ENCODE results near the gene PCDH1. TPM values are rescaled to one million over a fixed set of nuclear protein-coding genes. Genes with fewer than 3 reads are reported as not detected.
"Not testable (repeated sequence)": the region's sequence is repeated elsewhere in the genome, so short reads cannot be mapped to it uniquely, and the experiment has no call there.

Gene PCDH1
- total RNA-seq, 2 donors from 2014 or later: 24.9 to 31.3 TPM

DNA sequence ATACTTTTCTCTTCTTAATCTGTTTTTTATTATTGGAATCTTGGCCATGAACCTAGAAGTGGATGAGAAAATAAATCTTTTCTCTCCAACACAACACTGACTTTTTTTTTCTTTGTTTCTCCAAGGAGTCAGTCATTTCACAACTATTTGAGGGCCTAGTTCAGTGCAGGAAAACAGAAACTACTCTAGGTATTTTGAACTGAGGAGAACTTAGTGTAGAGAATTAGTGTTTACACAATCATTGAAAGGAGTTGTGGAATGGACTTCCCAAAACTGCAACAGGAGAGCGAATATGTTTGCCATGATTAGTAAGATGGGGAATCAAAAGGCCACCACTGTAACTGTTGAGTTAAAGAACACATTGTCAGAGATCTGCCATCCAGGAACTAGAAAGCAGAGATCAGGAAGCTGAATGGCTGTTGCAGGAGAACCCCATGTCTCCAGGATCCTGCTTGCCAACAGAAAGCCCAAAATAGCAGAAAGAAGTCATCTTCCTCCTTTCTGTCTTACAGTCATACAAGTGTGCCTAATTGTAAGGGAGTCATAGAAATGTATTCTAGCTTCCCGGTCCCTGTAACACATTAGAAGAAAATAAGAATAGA, 20.3 kb upstream of the PCDH1 start:
- ATAC-seq (no peak), DNase-seq (no peak)
- Histone ChIP-seq H3K27me3 (no peaks in the 10 kb centered on the region), H3K4me1 (no peaks in the 10 kb centered on the region), H3K9me3 (no peaks in the 10 kb centered on the region), H3K36me3 (replicated peaks in 1 of 2; ENCODE audit: insufficient read depth in 1 of 2, low read depth in 2 of 2) (no peaks in the 10 kb centered on the region), H3K4me3 (no peak overlapping the region), H3K27ac (no peak overlapping the region)
- WGBS, 2 donors: 73 to 74% methylated on average over 2 of the region's 2 CpGs
- intact Hi-C loops (cut with DNase I): no loop called here
- TF ChIP-seq, protein P1, sequence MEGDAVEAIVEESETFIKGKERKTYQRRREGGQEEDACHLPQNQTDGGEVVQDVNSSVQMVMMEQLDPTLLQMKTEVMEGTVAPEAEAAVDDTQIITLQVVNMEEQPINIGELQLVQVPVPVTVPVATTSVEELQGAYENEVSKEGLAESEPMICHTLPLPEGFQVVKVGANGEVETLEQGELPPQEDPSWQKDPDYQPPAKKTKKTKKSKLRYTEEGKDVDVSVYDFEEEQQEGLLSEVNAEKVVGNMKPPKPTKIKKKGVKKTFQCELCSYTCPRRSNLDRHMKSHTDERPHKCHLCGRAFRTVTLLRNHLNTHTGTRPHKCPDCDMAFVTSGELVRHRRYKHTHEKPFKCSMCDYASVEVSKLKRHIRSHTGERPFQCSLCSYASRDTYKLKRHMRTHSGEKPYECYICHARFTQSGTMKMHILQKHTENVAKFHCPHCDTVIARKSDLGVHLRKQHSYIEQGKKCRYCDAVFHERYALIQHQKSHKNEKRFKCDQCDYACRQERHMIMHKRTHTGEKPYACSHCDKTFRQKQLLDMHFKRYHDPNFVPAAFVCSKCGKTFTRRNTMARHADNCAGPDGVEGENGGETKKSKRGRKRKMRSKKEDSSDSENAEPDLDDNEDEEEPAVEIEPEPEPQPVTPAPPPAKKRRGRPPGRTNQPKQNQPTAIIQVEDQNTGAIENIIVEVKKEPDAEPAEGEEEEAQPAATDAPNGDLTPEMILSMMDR (IDR thresholded peaks at IDR 0.05): no peak
- no peak for TF ChIP-seq POLR2A (IDR thresholded peaks at IDR 0.05)

- intact Hi-C loops (cut with DNase I): no loop called here
- no peak for ATAC-seq
- Histone ChIP-seq H3K27ac (no peak overlapping the region), H3K4me1 (no peaks in the 10 kb centered on the region), H3K36me3 (replicated peaks in 1 of 2; ENCODE audit: insufficient read depth in 1 of 2, low read depth in 2 of 2) (no peaks in the 10 kb centered on the region), H3K4me3 (no peak overlapping the region), H3K9me3 (no peaks in the 10 kb centered on the region), H3K27me3 (no peaks in the 10 kb centered on the region)
- 93% methylated on average over 4 of the region's 4 CpGs for WGBS, 2 donors
- TF ChIP-seq, protein P1 (IDR thresholded peaks at IDR 0.05): no peak
- TF ChIP-seq POLR2A (IDR thresholded peaks at IDR 0.05): no peak
- DNase-seq: no peak
These were observed 19.2 kb upstream of the PCDH1 start for GRCh38 chr5:141897425-141897824.

DNA sequence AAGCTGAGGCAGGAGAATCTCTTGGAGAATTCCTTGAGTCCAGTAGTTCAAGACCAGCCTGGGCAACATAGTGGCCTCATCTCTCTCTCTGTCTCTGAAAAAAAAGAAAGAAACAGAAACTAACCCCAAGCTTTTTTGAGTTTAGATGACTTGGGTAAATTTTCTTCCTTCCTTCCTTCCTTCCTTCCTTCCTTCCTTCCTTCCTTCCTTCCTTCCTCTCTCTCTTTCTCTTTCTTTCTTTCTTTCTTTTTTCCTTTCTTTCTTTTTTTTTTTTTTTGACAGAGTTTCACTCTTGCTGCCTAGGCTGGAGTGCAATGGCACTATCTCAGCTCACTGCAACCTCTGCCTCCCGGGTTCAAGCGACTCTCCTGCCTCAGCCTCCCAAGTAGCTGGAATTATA, 12.2 kb upstream of the PCDH1 start:
- H3K4me1 ChIP-seq; H3K4me3 ChIP-seq; H3K36me3 ChIP-seq (replicated peaks in 1 of 2; ENCODE audit: insufficient read depth in 1 of 2, low read depth in 2 of 2); H3K9me3 ChIP-seq; ATAC-seq; H3K27ac ChIP-seq; H3K27me3 ChIP-seq; DNase-seq; intact Hi-C loops (cut with DNase I): not testable (repeated sequence)
- WGBS, 2 donors: 86 to 88% methylated on average over 2 of the region's 2 CpGs

GRCh38 chr5:141889282-141889871, 11.2 kb upstream of the PCDH1 start:
- TF ChIP-seq, protein P1 (IDR thresholded peaks at IDR 0.05): no peak
- no peak for TF ChIP-seq POLR2A (IDR thresholded peaks at IDR 0.05)
- Histone ChIP-seq H3K4me3 (no peak overlapping the region), H3K36me3 (replicated peaks in 1 of 2; ENCODE audit: insufficient read depth in 1 of 2, low read depth in 2 of 2) (no peaks in the 10 kb centered on the region), H3K9me3 (no peaks in the 10 kb centered on the region), H3K27me3 (no peaks in the 10 kb centered on the region), H3K4me1 (no peaks in the 10 kb centered on the region), H3K27ac (no peak overlapping the region)
- DNase-seq (no peak), ATAC-seq (no peak)
- 50 to 61% methylated on average over 3 of the region's 3 CpGs for WGBS, 2 donors
- intact Hi-C loops (cut with DNase I): loop anchor here (10.0 kb wide), 1 partner anchor 65 kb away; the partner anchor contains the start of gene PCDH12

- no peaks in the 10 kb centered on the region for H3K9me3 ChIP-seq
- intact Hi-C loops (cut with DNase I): loop anchor here (10.0 kb wide), 1 partner anchor 71 kb away; the partner anchor contains the start of gene PCDH12
- WGBS, 2 donors: 28 to 40% methylated on average over 8 of the region's 8 CpGs
- no peak for ATAC-seq
- no peak overlapping the region for H3K27ac ChIP-seq
- H3K4me1 ChIP-seq: peaks cover 22% of the 10 kb centered on the region
- no peaks in the 10 kb centered on the region for H3K36me3 ChIP-seq (replicated peaks in 1 of 2; ENCODE audit: insufficient read depth in 1 of 2, low read depth in 2 of 2)
- DNase-seq: no peak
- TF ChIP-seq POLR2A (IDR thresholded peaks at IDR 0.05): no peak
- TF ChIP-seq, protein P1 (IDR thresholded peaks at IDR 0.05): no peak
- H3K4me3 ChIP-seq: no peak overlapping the region
- peaks cover 0 to 21% of the 10 kb centered on the region in 2 donors for H3K27me3 ChIP-seq
These were observed 5.7 kb upstream of the PCDH1 start for GRCh38 chr5:141883892-141884318.

Data from body of pancreas (tissue), 4 donors.